Tibial nerve (tissue), 4 donors: ENCODE results near the gene FAM227A. TPM values are rescaled to one million over a fixed set of nuclear protein-coding genes. Genes with fewer than 3 reads are reported as not detected.

Source experiments
- DNase-seq, 2 donors: peaks; one replicate each; pipeline ENCODE4 v3.0.0-alpha.2; 2019; ENCODE audit warnings: low spot score in 2 of 2
- H3K27ac ChIP-seq, 4 donors: fragments of 200-600 bp; sonication (generic) in 3 of 4; one replicate each; pipeline ENCODE4 v1.5.1; 2017 to 2019; ENCODE audit warnings: mild to moderate bottlenecking in 1 of 4
- H3K27me3 ChIP-seq, 2 donors: fragments of 200-600 bp; sonication (generic) in 1 of 2; one replicate each; pipeline versions ENCODE4 v1.5.1 to v1.6.0; 2017 to 2019
- H3K36me3 ChIP-seq, 3 donors: fragments of 200-600 bp; sonication (generic); one replicate each; pipeline ENCODE4 v1.5.1; 2018 to 2019
- H3K4me1 ChIP-seq, 4 donors: fragments of 200-600 bp; sonication (generic) in 3 of 4; one replicate each; pipeline ENCODE4 v1.5.1; 2017 to 2019
- H3K4me3 ChIP-seq, 4 donors: fragments of 200-600 bp; sonication (generic) in 3 of 4; one replicate each; pipeline ENCODE4 v1.5.1; 2017 to 2019; ENCODE audit warnings: mild to moderate bottlenecking in 1 of 4, moderate library complexity in 1 of 4
- H3K9me3 ChIP-seq, 4 donors: fragments of 200-600 bp; sonication (generic) in 3 of 4; one replicate each; pipeline ENCODE4 v1.5.1; 2017 to 2019
- CTCF ChIP-seq, 5 experiments: fragments of 200-600 bp in 3 of 5; fragments of 450-650 bp in 2 of 5; sonication (generic) in 3 of 5; IDR thresholded peaks; one replicate each; pipeline ENCODE4 v1.5.1; 2016 to 2019; ENCODE audit warnings: antibody characterized with exemption in 5 of 5, mild to moderate bottlenecking in 3 of 5, moderate library complexity in 2 of 5
- EP300 ChIP-seq, 2 donors: sonication (generic); formaldehyde crosslinking; IDR thresholded peaks; one replicate each; pipeline ENCODE4 v1.6.1; 2017; ENCODE audit warnings: antibody characterized with exemption in 2 of 2, mild to moderate bottlenecking in 1 of 2
- POLR2A ChIP-seq, 2 donors: fragments of 450-650 bp; IDR thresholded peaks; one replicate each; pipeline ENCODE4 v1.6.1; 2017; ENCODE audit warnings: antibody characterized with exemption in 2 of 2, mild to moderate bottlenecking in 2 of 2, moderate library complexity in 2 of 2
- WGBS, 2 donors: methylation state at CpG; one replicate each; pipeline ENCODE4 v1.1.5; 2018; 5-methylcytosine and 5-hydroxymethylcytosine counted together
- total RNA-seq, 4 donors: library from RNA; depleted of rRNA; stranded (reverse); fragments of >200 nt; gene quantifications; one replicate each; pipeline ENCODE4 v1.1.0, GENCODE V29; 2016

The FAM227A gene
- total RNA-seq, 4 donors from 2014 or later: 1.3 to 10.2 (median 6.7) TPM

GRCh38 chr22:38613588-38613987 lies 42.6 kb downstream of the FAM227A start:
- TF ChIP-seq POLR2A (IDR thresholded peaks at IDR 0.05) (no peak), EP300 (IDR thresholded peaks at IDR 0.05) (no peak), CTCF (IDR thresholded peaks at IDR 0.05) (no peak)
- Histone ChIP-seq H3K4me3 (no peak overlapping the region), H3K4me1 (no peaks in the 10 kb centered on the region), H3K27ac (no peak overlapping the region), H3K27me3 (no peaks in the 10 kb centered on the region), H3K36me3 (peaks cover 0 to 5% (median 0%) of the 10 kb centered on the region in 3 donors), H3K9me3 (no peaks in the 10 kb centered on the region)
- DNase-seq: no peak
- WGBS, 2 donors: 94 to 96% methylated on average over 4 of the region's 4 CpGs

DNA sequence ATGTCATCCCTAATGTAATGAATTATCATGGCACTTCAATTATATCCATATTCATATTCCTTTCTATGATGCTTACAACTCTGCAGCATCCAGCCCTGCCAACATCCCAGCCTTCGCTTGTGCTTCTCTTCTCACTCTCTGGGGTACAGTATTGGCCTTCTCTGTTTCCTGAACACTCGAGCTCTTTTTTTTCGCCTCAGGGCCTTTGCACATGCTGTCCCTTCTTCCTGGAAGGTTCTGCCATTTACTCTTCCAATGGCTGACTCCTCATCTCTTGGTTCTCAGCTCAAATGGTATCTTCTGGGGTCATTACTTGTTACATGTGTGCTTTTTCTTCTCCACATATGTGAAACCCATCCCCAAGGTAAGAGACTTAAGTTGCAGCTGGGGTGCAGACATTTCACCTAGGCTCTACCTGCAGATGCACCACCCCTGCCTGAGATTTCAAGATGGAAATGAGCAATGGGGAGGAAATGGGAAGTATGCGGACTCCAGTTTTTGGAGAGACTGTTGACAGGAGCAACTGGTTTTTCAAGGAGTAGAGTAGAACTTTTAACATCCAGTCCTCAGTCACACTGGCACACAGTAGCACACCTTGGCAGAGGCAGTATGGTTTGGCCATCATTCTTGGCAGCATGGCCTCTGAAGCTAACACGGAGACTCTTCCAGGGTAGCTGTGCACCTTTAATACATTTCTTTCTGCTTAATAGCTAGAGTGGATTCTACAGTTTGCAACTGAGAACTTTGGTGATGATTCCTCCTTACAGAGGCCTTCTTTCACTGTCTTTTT lies 43.8 kb downstream of the FAM227A start:
- WGBS, 2 donors: 92 to 96% methylated on average over 5 of the region's 5 CpGs
- Histone ChIP-seq H3K9me3 (no peaks in the 10 kb centered on the region), H3K4me3 (no peak overlapping the region), H3K27me3 (no peaks in the 10 kb centered on the region), H3K27ac (no peak overlapping the region), H3K36me3 (no peaks in the 10 kb centered on the region), H3K4me1 (no peaks in the 10 kb centered on the region)
- no peak for DNase-seq
- TF ChIP-seq CTCF (IDR thresholded peaks at IDR 0.05): no peak
- TF ChIP-seq EP300 (IDR thresholded peaks at IDR 0.05): no peak
- TF ChIP-seq POLR2A (IDR thresholded peaks at IDR 0.05): no peak

DNA sequence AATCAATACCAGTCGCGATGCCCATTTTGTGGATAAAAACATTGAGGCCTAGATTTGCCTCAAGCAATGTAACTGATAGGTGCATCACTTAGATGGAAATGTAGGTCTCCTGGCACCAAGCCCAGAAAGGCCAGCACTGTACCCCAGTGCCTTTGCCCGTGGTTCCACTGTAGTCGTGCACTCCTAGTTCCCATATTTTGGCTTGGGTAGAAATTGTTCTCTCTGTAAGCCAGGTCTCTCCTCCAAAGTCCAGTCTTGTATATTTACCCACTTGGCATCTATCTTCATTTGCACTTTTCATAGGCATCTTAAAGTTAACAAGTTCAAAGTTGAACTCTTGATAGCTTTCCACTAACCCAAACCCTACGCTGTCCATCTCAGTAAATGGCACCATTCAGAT lies 44.6 kb downstream of the FAM227A start:
- H3K27me3 ChIP-seq: no peaks in the 10 kb centered on the region

DNA sequence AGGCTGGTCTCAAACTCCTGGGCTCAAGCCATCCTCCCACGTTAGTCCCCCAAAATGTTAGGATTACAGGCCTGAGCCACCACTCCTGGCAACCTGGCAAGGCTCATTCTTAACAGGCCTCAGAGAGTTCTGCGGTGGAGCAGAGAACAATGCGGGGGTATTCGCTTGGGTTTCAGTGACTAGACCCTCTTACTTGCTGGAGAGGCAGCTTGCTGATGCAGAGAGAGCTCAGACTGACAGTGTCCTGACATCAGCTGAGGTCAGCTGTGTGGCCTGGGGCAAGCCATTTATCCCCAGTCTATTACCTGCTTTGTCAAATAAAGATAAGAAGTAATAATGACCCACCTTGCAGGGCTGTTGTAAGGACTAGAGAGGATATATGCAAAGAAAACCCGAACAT lies 46.0 kb downstream of the FAM227A start:
- no peak overlapping the region for H3K27ac ChIP-seq
- H3K36me3 ChIP-seq: no peaks in the 10 kb centered on the region
- no peak for DNase-seq
- H3K4me3 ChIP-seq: no peak overlapping the region
- WGBS, 2 donors: 87 to 88% methylated on average over 5 of the region's 5 CpGs
- no peaks in the 10 kb centered on the region for H3K4me1 ChIP-seq
- no peaks in the 10 kb centered on the region for H3K9me3 ChIP-seq
- no peaks in the 10 kb centered on the region for H3K27me3 ChIP-seq
- TF ChIP-seq EP300 (IDR thresholded peaks at IDR 0.05) (no peak), CTCF (IDR thresholded peaks at IDR 0.05) (no peak), POLR2A (IDR thresholded peaks at IDR 0.05) (no peak)

More for the DNA sequence above, 44.6 kb downstream of the FAM227A start:
- no peak overlapping the region for H3K4me3 ChIP-seq
- DNase-seq: no peak
- WGBS, 2 donors: 98 to 99% methylated on average over 5 of the region's 5 CpGs
- no peaks in the 10 kb centered on the region for H3K4me1 ChIP-seq
- TF ChIP-seq POLR2A (IDR thresholded peaks at IDR 0.05) (no peak), EP300 (IDR thresholded peaks at IDR 0.05) (no peak), CTCF (IDR thresholded peaks at IDR 0.05) (no peak)
- no peak overlapping the region for H3K27ac ChIP-seq
- no peaks in the 10 kb centered on the region for H3K36me3 ChIP-seq
- H3K9me3 ChIP-seq: no peaks in the 10 kb centered on the region

DNA sequence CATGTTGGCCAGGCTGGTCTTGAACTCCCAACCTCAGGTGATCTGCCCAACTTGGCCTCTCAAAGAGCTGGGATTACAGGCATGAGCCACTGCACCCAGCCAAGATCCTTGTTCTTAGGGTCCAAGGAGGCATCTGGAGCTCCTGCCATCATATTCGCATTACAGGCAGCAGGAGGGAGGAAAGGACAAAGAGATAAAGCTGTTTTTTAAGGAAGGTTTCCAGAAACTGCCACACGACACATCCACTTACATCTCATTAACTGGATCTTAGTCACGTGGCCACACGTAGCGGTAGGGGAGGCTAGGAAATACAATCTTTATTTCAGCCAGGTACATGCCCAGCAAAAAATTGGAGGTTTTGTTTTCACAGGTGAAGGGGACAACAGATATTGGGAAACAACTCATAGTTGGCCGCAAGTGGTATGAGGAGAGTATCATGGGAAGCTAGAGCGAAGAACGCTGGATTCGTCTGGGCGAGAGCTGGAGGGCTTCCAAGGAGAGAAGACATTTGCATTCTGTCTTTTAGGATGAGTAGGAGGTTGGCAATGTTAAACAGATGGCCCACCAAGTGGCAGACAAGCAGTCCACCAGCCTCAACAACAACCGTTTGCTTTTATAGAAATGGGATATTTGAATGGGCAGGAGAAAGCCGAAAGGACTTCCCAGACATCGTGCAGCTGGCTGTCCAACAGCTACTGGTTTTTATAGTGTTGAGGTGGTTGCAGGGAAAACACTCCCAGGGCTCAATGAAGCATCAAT lies 47.0 kb downstream of the FAM227A start:
- TF ChIP-seq CTCF (IDR thresholded peaks at IDR 0.05): no peak
- TF ChIP-seq POLR2A (IDR thresholded peaks at IDR 0.05): no peak
- no peak for TF ChIP-seq EP300 (IDR thresholded peaks at IDR 0.05)
- no peaks in the 10 kb centered on the region for H3K27me3 ChIP-seq
- H3K36me3 ChIP-seq: no peaks in the 10 kb centered on the region
- no peaks in the 10 kb centered on the region for H3K9me3 ChIP-seq
- DNase-seq: no peak
- H3K4me3 ChIP-seq: no peak overlapping the region
- WGBS, 2 donors: 80 to 84% methylated on average over 13 of the region's 13 CpGs
- H3K27ac ChIP-seq: no peak overlapping the region
- no peaks in the 10 kb centered on the region for H3K4me1 ChIP-seq
